A673 (cell line): ENCODE measurements around the gene AFG1L.

Source experiments
- EZH2 ChIP-seq: fragments of 200-600 bp; sonication (generic); IDR thresholded peaks from 2 replicates; pipeline ENCODE4 v1.6.1; 2017; ENCODE audit warnings: borderline replicate concordance, low read depth, mild to moderate bottlenecking, mixed read lengths, antibody characterized with exemption, low read length; ENCODE audit not compliant: poor library complexity, severe bottlenecking
- TF ChIP-seq, protein P1 (sequence below): fragments of 300-800, 200-600 bp; sonication (generic); conservative IDR thresholded peaks from 2 replicates; pipeline ENCODE4 v1.5.1; 2017; ENCODE audit warnings: low read depth, mild to moderate bottlenecking, antibody characterized with exemption, low read length, moderate library complexity, mixed read lengths

DNA sequence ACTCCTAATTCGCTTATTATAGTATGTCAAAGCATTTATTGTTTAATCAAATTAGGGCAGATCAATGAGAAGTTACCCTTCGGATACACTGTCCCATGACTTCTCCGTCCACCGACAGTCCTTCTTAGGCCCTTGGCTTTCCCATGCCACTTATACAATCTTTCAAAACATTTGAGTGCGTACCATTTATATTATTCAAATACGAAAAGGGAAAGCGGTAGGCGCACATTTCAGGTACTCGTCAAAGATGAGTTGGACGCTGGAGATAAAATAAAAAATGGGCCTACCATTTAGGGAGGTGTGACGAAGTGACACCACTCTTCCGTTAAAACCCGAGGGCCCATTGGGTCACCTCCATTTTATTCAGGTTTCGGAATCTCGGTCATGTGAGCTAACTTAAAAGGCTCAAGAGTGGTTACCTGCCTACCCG, 542 bp upstream of the AFG1L start:
- TF ChIP-seq EZH2, result no peak
- TF ChIP-seq, protein P1, sequence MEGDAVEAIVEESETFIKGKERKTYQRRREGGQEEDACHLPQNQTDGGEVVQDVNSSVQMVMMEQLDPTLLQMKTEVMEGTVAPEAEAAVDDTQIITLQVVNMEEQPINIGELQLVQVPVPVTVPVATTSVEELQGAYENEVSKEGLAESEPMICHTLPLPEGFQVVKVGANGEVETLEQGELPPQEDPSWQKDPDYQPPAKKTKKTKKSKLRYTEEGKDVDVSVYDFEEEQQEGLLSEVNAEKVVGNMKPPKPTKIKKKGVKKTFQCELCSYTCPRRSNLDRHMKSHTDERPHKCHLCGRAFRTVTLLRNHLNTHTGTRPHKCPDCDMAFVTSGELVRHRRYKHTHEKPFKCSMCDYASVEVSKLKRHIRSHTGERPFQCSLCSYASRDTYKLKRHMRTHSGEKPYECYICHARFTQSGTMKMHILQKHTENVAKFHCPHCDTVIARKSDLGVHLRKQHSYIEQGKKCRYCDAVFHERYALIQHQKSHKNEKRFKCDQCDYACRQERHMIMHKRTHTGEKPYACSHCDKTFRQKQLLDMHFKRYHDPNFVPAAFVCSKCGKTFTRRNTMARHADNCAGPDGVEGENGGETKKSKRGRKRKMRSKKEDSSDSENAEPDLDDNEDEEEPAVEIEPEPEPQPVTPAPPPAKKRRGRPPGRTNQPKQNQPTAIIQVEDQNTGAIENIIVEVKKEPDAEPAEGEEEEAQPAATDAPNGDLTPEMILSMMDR, result no peak
